Spleen (tissue), 13 donors: ENCODE results near the gene RAB7A. TPM values are rescaled to one million over a fixed set of nuclear protein-coding genes. Genes with fewer than 3 reads are reported as not detected.
A peak's percentile ranks its signal among the peaks of the same experiment; 100 is the strongest.

ENCODE experiments used
- DNase-seq: peaks from one replicate; pipeline ENCODE4 v3.0.0-alpha.2; 2020
- H3K27ac ChIP-seq, 8 donors: fragments of 200-600 bp; sonication (generic) in 7 of 8; 1 replicate in 4 of 8; 2 replicates in 4 of 8; pipeline versions ENCODE4 v1.5.0 to v1.8.0; 2016 to 2021; ENCODE audit warnings: inconsistent platforms in 4 of 8, mild to moderate bottlenecking in 4 of 8, moderate library complexity in 1 of 8
- H3K27me3 ChIP-seq, 7 donors: fragments of 200-600 bp; sonication (generic) in 6 of 7; replicated peaks in 1 of 7; 1 replicate in 4 of 7; 2 replicates in 3 of 7; pipeline versions ENCODE4 v1.5.0 to v1.8.0; 2016 to 2021; ENCODE audit warnings: inconsistent platforms in 3 of 7, mild to moderate bottlenecking in 1 of 7
- H3K36me3 ChIP-seq, 6 donors: fragments of 200-600 bp; sonication (generic) in 5 of 6; 1 replicate in 4 of 6; 2 replicates in 2 of 6; pipeline versions ENCODE4 v1.5.0 to v1.8.0; 2016 to 2021; ENCODE audit warnings: inconsistent platforms in 2 of 6
- H3K4me1 ChIP-seq, 6 donors: fragments of 200-600 bp; sonication (generic) in 5 of 6; 1 replicate in 3 of 6; 2 replicates in 3 of 6; pipeline versions ENCODE4 v1.5.0 to v1.8.0; 2016 to 2021; ENCODE audit warnings: inconsistent platforms in 3 of 6
- H3K4me3 ChIP-seq, 8 donors: fragments of 200-600 bp; sonication (generic) in 7 of 8; 1 replicate in 4 of 8; 2 replicates in 4 of 8; pipeline versions ENCODE4 v1.5.0 to v1.8.0; 2016 to 2021; ENCODE audit warnings: inconsistent platforms in 4 of 8, mild to moderate bottlenecking in 4 of 8, moderate library complexity in 2 of 8
- H3K9me3 ChIP-seq, 8 donors: fragments of 200-600 bp; sonication (generic) in 7 of 8; 1 replicate in 4 of 8; 2 replicates in 4 of 8; pipeline versions ENCODE4 v1.5.0 to v1.8.0; 2016 to 2021; ENCODE audit warnings: inconsistent platforms in 4 of 8
- CTCF ChIP-seq, 11 experiments: fragments of 200-600 bp in 7 of 11; fragments of 450-650 bp in 4 of 11; sonication (generic) in 4 of 11; IDR thresholded peaks in 8 of 11; conservative IDR thresholded peaks in 3 of 11; 1 replicate in 7 of 11; 2 replicates in 4 of 11; pipeline versions ENCODE4 v1.4.0 to v1.8.0; 2016 to 2021; ENCODE audit warnings: antibody characterized with exemption in 11 of 11, inconsistent platforms in 4 of 11, mild to moderate bottlenecking in 1 of 11
- POLR2A ChIP-seq, 3 donors: fragments of 450-650 bp; IDR thresholded peaks; one replicate each; pipeline ENCODE4 v1.5.1; 2017; ENCODE audit warnings: antibody characterized with exemption in 3 of 3, mild to moderate bottlenecking in 1 of 3
- POLR2AphosphoS5 ChIP-seq, 3 donors: sonication (generic); formaldehyde crosslinking; IDR thresholded peaks; one replicate each; pipeline ENCODE4 v1.5.1; 2017; ENCODE audit warnings: antibody characterized with exemption in 3 of 3
- WGBS, 5 donors: extraction: QIAGEN DNeasy Blood & Tissue Kit in 3 of 5; methylation state at CpG; one replicate each; pipeline versions ENCODE4 v1.1.5 to v1.1.7; 2013 to 2018; 5-methylcytosine and 5-hydroxymethylcytosine counted together
- intact Hi-C: fragments of 100-400 bp; cut with DNase I; formaldehyde crosslinking; loops from one replicate; pipeline ENCODE4 v1.15.0; 2023; ENCODE audit warnings: low total_unique reads
- long read RNA-seq, 2 donors: transcript quantifications; one replicate each; lab custom pipeline, GENCODE V29; 2026
- polyA plus RNA-seq, 3 donors: library from polyadenylated mRNA; stranded (reverse); fragments of 200-250 nt; gene quantifications; one replicate each; pipeline ENCODE4 v1.2.1, GENCODE V29; 2013
- total RNA-seq, 7 donors: library from RNA; depleted of rRNA in 3 of 7; stranded (reverse); fragments of >200 nt in 3 of 7; fragmentation: NEBNext Ultra II Directional in 4 of 7; extraction: Animal tissue kit (Norgen Biotek cat#: 25700) in 4 of 7; gene quantifications; one replicate each; pipeline versions ENCODE4 v1.1.0 to v1.2.1, GENCODE V29; 2016 to 2021
- donor health status: healthy with polysubstance abuse.
- donor health status: DM: no; HTN: no; CAD: no; lungs with moderate emphysema.
- donor health status: DM: no; HTN: no; CAD: no.
- donor health status: Bipolar disorder and iron deficiency.
- donor health status: healthy.
- donor health status: DM: no; HTN: no; CAD: no.
- donor health status: DM: yes; HTN: yes; CAD: no.

RAB7A gene
- total RNA-seq (100 to 1,000 TPM; 133 to 227 (median 199) TPM), polyA plus RNA-seq (100 to 1,000 TPM in 2 of 3 donors, 10 to 100 TPM in 1; 82.3 to 150 (median 114) TPM)
- long read RNA-seq, donor 1, transcript RAB7A-201 (6 exons, 2,244 nt), result major isoform, 82 of 117 reads
- long read RNA-seq, donor 1, partial matches to known transcripts, result 33 of 117 reads
- long read RNA-seq, donor 1, other reads (novel, unspliced or antisense), result 0 of 117 reads
- long read RNA-seq, donor 2, transcript RAB7A-201 (6 exons, 2,244 nt), result major isoform, 50 of 88 reads
- long read RNA-seq, donor 2, partial matches to known transcripts, result 38 of 88 reads
- long read RNA-seq, donor 2, other reads (novel, unspliced or antisense), result 0 of 88 reads

GRCh38 chr3:128726023-128727016 lies at the start of gene RAB7A:
TSS of gene RAB7A (plus strand) at chr3:128726183. CDS start at chr3:128795368, 69,185 bp downstream.
- 0 to 1% (median 0%) methylated on average over 41 to 93 of the region's 93 CpGs for WGBS, 5 donors
- intact Hi-C loops, result no loop called here
- Histone ChIP-seq H3K27me3 (no peaks in the 10 kb centered on the region), H3K4me1 (peaks cover 41 to 54% (median 53%) of the 10 kb centered on the region in 6 donors), H3K27ac (peak within 1 kb of the TSS; percentile 90 to 98 (median 96)), H3K9me3 (no peaks in the 10 kb centered on the region), H3K4me3 (peak within 1 kb of the TSS; percentile 79 to 98 (median 90)), H3K36me3 (no peaks in the 10 kb centered on the region)
- TF ChIP-seq POLR2AphosphoS5 (IDR thresholded peaks at IDR 0.05), result peak; percentile 98 to 100 (median 98)
- peak in 2 of 3 donors; percentile 68 to 72 for TF ChIP-seq POLR2A (IDR thresholded peaks at IDR 0.05)
- TF ChIP-seq CTCF (IDR thresholded peaks at IDR 0.05 in 8 of 11, conservative IDR thresholded peaks at IDR 0.05 in 3 of 11), result peak in 2 of 11 experiments; percentile 26 to 42
- DNase-seq, result peak; percentile 99

- intact Hi-C loops, result no loop called here
- Histone ChIP-seq H3K36me3 (no peaks in the 10 kb centered on the region), H3K27me3 (no peaks in the 10 kb centered on the region), H3K9me3 (no peaks in the 10 kb centered on the region), H3K4me1 (peaks cover 0 to 57% (median 33%) of the 10 kb centered on the region in 6 donors), H3K27ac (peak overlapping the region in 3 of 8 donors; percentile 96 to 99 (median 96)), H3K4me3 (no peak overlapping the region)
- no peak for TF ChIP-seq POLR2AphosphoS5 (IDR thresholded peaks at IDR 0.05)
- TF ChIP-seq CTCF (IDR thresholded peaks at IDR 0.05 in 8 of 11, conservative IDR thresholded peaks at IDR 0.05 in 3 of 11), result no peak
- 94 to 100% (median 96%) methylated on average over 2 of the region's 2 CpGs for WGBS, 5 donors
- DNase-seq, result peak; percentile 31
Measured at GRCh38 chr3:128679338-128679737, 46.6 kb upstream of the RAB7A start.

- 0 to 1% (median 0%) methylated on average over 46 to 67 of the region's 67 CpGs for WGBS, 5 donors
- DNase-seq, result peak; percentile 100
- peak overlapping the region; percentile 96 to 99 (median 98) for H3K27ac ChIP-seq
- intact Hi-C loops, result loop anchor here (5.0 kb wide), 2 partner anchors 122 to 167 kb away; no protein-coding TSS in a partner anchor
- no peaks in the 10 kb centered on the region for H3K27me3 ChIP-seq
- no peaks in the 10 kb centered on the region for H3K9me3 ChIP-seq
- H3K36me3 ChIP-seq, result no peaks in the 10 kb centered on the region
- TF ChIP-seq POLR2A (IDR thresholded peaks at IDR 0.05) (peak; percentile 52 to 88 (median 84)), CTCF (IDR thresholded peaks at IDR 0.05 in 8 of 11, conservative IDR thresholded peaks at IDR 0.05 in 3 of 11) (peak; percentile 97 to 100 (median 99)), POLR2AphosphoS5 (IDR thresholded peaks at IDR 0.05) (peak; percentile 99)
- peaks cover 0 to 54% (median 26%) of the 10 kb centered on the region in 6 donors for H3K4me1 ChIP-seq
- peak overlapping the region; percentile 38 to 83 (median 58) for H3K4me3 ChIP-seq
Measured at GRCh38 chr3:128680603-128681368, 45.2 kb upstream of the RAB7A start.
